HL-60 (cell line): ENCODE measurements around the gene ZNF652.
A peak's percentile ranks its signal among the peaks of the same experiment; 100 is the strongest.

Experiments used
- DNase-seq, 2 experiments: peaks; one replicate each; pipeline ENCODE4 v3.0.0-alpha.2; 2010 to 2020; ENCODE audit warnings: low read depth in 1 of 2, low spot score in 1 of 2
- H3K27ac ChIP-seq: fragments of 250-450 bp; sonication (Bioruptor Pico); replicated peaks from 2 replicates; pipeline ENCODE4 v1.5.1; 2020; ENCODE audit warnings: mild to moderate bottlenecking, moderate library complexity
- H3K27me3 ChIP-seq: fragments of 250-450 bp; sonication (Bioruptor Pico); 2 replicates; pipeline ENCODE4 v1.5.1; 2021; ENCODE audit warnings: mild to moderate bottlenecking, moderate library complexity; ENCODE audit not compliant: insufficient read depth, poor library complexity, severe bottlenecking
- H3K4me3 ChIP-seq: replicated peaks from 2 replicates; pipeline ENCODE4 v1.5.1; 2011; ENCODE audit warnings: mild to moderate bottlenecking, control low read depth, low read length; ENCODE audit not compliant: insufficient read depth
- CTCF ChIP-seq: IDR thresholded peaks from one replicate; pipeline ENCODE4 v1.5.1; 2011; ENCODE audit warnings: low read length, control low read depth, inconsistent platforms; ENCODE audit not compliant: insufficient read depth
- GABPA ChIP-seq: IDR thresholded peaks from 2 replicates; pipeline ENCODE4 v1.6.1; 2012; ENCODE audit warnings: low read depth
- POLR2AphosphoS5 ChIP-seq: IDR thresholded peaks from 2 replicates; pipeline ENCODE4 v1.6.1; 2012; ENCODE audit warnings: low read depth
- REST ChIP-seq: IDR thresholded peaks from 2 replicates; pipeline ENCODE4 v1.6.1; 2012; ENCODE audit warnings: low read depth; ENCODE audit not compliant: insufficient replicate concordance
- SPI1 ChIP-seq: IDR thresholded peaks from 2 replicates; pipeline ENCODE4 v1.6.1; 2012; ENCODE audit warnings: low read depth, mild to moderate bottlenecking, borderline replicate concordance

Gene ZNF652

GRCh38 chr17:49358641-49359247, 3.3 kb downstream of the ZNF652 start:
- DNase-seq = peak in 1 of 2 experiments; percentile 26
- Histone ChIP-seq H3K27me3 (no peaks in the 10 kb centered on the region), H3K4me3 (no peak overlapping the region), H3K27ac (no peak overlapping the region)
- TF ChIP-seq REST (no peak), SPI1 (no peak), CTCF (no peak), POLR2AphosphoS5 (no peak), GABPA (no peak)

GRCh38 chr17:49357516-49357915, 4.5 kb downstream of the ZNF652 start:
- no peaks in the 10 kb centered on the region for H3K27me3 ChIP-seq
- no peak for DNase-seq
- TF ChIP-seq REST = no peak
- no peak for TF ChIP-seq GABPA
- TF ChIP-seq CTCF = no peak
- TF ChIP-seq SPI1 = no peak
- TF ChIP-seq POLR2AphosphoS5 = no peak
- H3K27ac ChIP-seq = no peak overlapping the region
- H3K4me3 ChIP-seq = no peak overlapping the region

- Histone ChIP-seq H3K27ac (no peak overlapping the region), H3K4me3 (no peak overlapping the region), H3K27me3 (no peaks in the 10 kb centered on the region)
- no peak for DNase-seq
- TF ChIP-seq CTCF (no peak), GABPA (no peak), REST (no peak)
Observed at GRCh38 chr17:49356320-49356719, 5.7 kb downstream of the ZNF652 start.
